CD4-positive, alpha-beta T cell treated with Interleukin-4 for 4 hours (primary cell): Measurements from ENCODE around the gene VCAN.

Source experiments
- DNase-seq: peaks from one replicate; pipeline ENCODE4 v3.0.0-alpha.2; 2020

VCAN gene

DNA sequence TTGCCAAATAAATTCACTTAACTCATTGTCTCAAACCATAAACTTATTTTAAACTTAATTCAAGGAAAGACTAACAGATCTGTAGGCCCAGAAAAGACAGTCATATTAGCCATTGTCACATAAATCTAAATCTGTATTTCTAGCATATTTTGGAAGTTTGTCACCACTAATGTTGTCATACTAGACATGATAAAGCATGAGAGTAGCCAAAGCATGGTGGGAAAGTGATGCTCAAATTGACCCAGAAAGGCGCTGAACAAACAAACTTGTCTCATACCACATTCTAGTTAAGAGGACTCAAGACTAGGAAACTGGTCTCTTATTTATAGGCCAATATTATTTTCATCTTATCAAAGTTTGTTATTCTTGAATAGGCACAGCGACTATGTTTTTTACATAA lies 99.4 kb downstream of the VCAN start:
- no peak for DNase-seq

DNA sequence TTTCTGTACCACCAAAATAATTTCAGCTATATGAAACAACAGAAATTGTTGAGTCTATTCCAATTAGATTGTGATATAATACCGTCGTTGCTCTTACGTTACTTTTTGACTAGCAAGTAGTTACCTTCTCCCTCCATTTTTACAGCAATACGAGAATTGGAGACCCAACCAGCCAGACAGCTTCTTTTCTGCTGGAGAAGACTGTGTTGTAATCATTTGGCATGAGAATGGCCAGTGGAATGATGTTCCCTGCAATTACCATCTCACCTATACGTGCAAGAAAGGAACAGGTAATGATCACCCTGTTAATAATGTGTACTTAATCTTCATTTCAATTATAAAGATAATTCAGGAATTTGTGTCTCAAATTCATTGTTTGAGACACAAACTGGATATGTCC lies 100.7 kb downstream of the VCAN start:
- no peak for DNase-seq

- DNase-seq: no peak
Measured at GRCh38 chr5:83576341-83576740, 104.8 kb downstream of the VCAN start.

GRCh38 chr5:83577036-83577636 lies 105.6 kb downstream of the VCAN start:
- DNase-seq: no peak

GRCh38 chr5:83583859-83584258 lies 112.3 kb downstream of the VCAN start:
- DNase-seq: no peak

DNA sequence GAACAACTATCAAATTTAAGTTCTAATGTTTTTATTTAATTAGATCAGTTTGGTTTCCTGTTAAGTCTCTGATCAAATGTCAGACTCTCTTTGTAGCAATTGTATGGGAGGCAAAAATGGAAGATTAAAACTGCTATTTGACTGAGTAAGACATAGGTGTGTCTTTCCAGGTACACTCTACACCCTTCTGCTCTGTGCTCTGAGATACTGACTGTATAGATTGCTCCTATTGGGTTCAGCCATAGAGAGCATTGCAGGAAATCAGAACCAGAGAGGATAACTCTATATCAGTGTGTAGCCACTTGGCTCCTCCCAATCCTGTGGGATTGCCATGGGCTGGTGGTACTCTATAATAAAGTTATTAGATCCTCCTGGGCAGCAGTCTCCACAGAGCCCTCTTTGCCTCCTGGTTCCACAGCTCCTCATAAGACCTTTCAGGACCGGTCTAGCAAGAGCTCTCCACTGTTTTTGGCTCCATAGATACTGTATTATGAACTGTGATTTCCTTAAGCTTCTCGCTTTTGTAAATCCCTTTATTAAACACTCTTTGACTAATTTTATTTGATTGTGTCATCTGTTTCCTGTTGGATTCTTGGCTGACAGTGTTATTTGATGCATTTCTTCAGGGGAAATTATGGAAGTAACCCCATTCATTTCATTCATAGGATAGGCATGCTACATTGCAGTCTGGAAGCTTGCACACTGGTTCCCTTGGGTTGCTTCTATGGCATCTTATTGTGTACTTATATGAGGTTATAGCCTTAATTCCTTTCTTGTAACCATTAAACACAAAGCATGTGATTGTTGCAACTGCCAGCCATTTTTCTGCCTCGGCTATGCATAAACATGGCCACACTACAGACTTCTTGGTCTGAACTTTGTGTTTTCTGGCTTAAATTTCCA lies 115.6 kb downstream of the VCAN start:
- DNase-seq: no peak

DNA sequence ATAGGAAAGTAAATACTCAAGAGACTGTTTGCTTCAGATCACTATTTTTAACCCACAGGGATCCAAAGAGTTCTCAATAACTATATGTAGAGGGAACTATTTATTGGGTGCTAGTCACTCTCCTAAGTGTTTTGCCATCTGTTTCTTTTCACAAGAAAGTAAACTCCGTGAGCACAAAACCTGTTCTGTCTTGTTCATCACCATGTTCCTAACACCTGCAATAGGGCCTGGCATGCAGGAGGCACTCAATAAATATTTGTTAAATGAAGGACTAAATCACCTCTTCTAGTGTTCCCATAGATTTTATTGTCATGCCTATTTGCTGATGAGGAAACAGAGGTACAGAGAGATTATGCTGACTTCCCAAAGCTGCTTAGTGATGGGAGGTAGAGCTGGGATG lies 118.2 kb downstream of the VCAN start:
- DNase-seq: no peak

- DNase-seq: no peak
Measured at GRCh38 chr5:83590966-83591365, 119.4 kb downstream of the VCAN start.

- no peak for DNase-seq
Measured at GRCh38 chr5:83595217-83595616, 123.7 kb downstream of the VCAN start.

GRCh38 chr5:83608122-83608521 lies 136.6 kb downstream of the VCAN start:
- DNase-seq: no peak

GRCh38 chr5:83614841-83615240 lies 143.3 kb downstream of the VCAN start:
- no peak for DNase-seq

- no peak for DNase-seq
Measured at GRCh38 chr5:83628360-83628759, 156.8 kb downstream of the VCAN start.
